Islet of Langerhans (tissue), 1 donor: ENCODE data around the gene LRRC4B.
"Not testable (repeated sequence)": the region's sequence is repeated elsewhere in the genome, so short reads cannot be mapped to it uniquely, and the experiment has no call there.

Source experiments
- FAIRE-seq: peaks from one replicate; lab custom pipeline; 2011; peaks lifted over from hg19 to GRCh38; lab: Jason Lieb, UNC

The LRRC4B gene

GRCh38 chr19:50553134-50553703 lies 15.0 kb downstream of the LRRC4B start:
- no peak for FAIRE-seq

- FAIRE-seq: no peak
Observed at GRCh38 chr19:50552540-50552939, 15.7 kb downstream of the LRRC4B start.

- no peak for FAIRE-seq
Observed at GRCh38 chr19:50551715-50552187, 16.5 kb downstream of the LRRC4B start.

GRCh38 chr19:50551034-50551714 lies 17.1 kb downstream of the LRRC4B start:
- no peak for FAIRE-seq

GRCh38 chr19:50550594-50550966 lies 17.7 kb downstream of the LRRC4B start:
- no peak for FAIRE-seq

- FAIRE-seq: no peak
Observed at GRCh38 chr19:50549927-50550593, 18.2 kb downstream of the LRRC4B start.

- no peak for FAIRE-seq
Observed at GRCh38 chr19:50549059-50549926, 18.9 kb downstream of the LRRC4B start.

- FAIRE-seq: no peak
Observed at GRCh38 chr19:50548191-50549058, 19.8 kb downstream of the LRRC4B start.

GRCh38 chr19:50547385-50548190 lies 20.6 kb downstream of the LRRC4B start:
- no peak for FAIRE-seq

- no peak for FAIRE-seq
Observed at GRCh38 chr19:50546527-50547221, 21.6 kb downstream of the LRRC4B start.

- FAIRE-seq: no peak
Observed at GRCh38 chr19:50542943-50543342, 25.3 kb downstream of the LRRC4B start.

GRCh38 chr19:50537769-50538230 lies 30.4 kb downstream of the LRRC4B start:
- FAIRE-seq: no peak

- no peak for FAIRE-seq
Observed at GRCh38 chr19:50537306-50537685, 30.9 kb downstream of the LRRC4B start.

GRCh38 chr19:50536662-50537305 lies 31.5 kb downstream of the LRRC4B start:
- FAIRE-seq: no peak

GRCh38 chr19:50535672-50536187 lies 32.5 kb downstream of the LRRC4B start:
- no peak for FAIRE-seq

GRCh38 chr19:50534478-50534877 lies 33.8 kb downstream of the LRRC4B start:
- no peak for FAIRE-seq

GRCh38 chr19:50532952-50533351 lies 35.3 kb downstream of the LRRC4B start:
- FAIRE-seq: no peak

- no peak for FAIRE-seq
Observed at GRCh38 chr19:50531171-50531612, 37.0 kb downstream of the LRRC4B start.

- not testable (repeated sequence) for FAIRE-seq
Observed at GRCh38 chr19:50528052-50528451, 40.2 kb downstream of the LRRC4B start.
